ENCODE measurements around the gene EFHD1. TPM values are rescaled to one million over a fixed set of nuclear protein-coding genes. Genes with fewer than 3 reads are reported as not detected.

The EFHD1 gene
- total and polyA plus RNA-seq, 4 donors, result 2.2 to 8.6 (median 4.9) TPM

GRCh38 chr2:232635820-232636219 is 2.4 kb downstream of the EFHD1 start:
- H3K27ac ChIP-seq (ENCODE audit: low read depth in 1 of 2, low read length in 1 of 2), result no peak overlapping the region
- TF ChIP-seq CTCF (IDR thresholded peaks at IDR 0.05; ENCODE audit: control extremely low read depth, extremely low read depth), result no peak
- H3K36me3 ChIP-seq (ENCODE audit: control insufficient read depth in 4 of 4, insufficient read depth in 4 of 4, low read length in 4 of 4), result no peaks in the 10 kb centered on the region
- H3K4me1 ChIP-seq (ENCODE audit: control insufficient read depth in 5 of 5, insufficient read depth in 5 of 5, low read length in 5 of 5), result peaks cover 0 to 16% (median 3%) of the 10 kb centered on the region in 5 donors
- peaks cover 0 to 1% (median 0%) of the 10 kb centered on the region in 4 donors for H3K9me3 ChIP-seq (ENCODE audit: control insufficient read depth in 4 of 4, insufficient read depth in 3 of 4, low read length in 3 of 4)
- H3K9ac ChIP-seq (ENCODE audit: insufficient read depth in 1 of 2, low read length in 2 of 2), result no peak overlapping the region
- 94% methylated on average over 4 of the region's 4 CpGs for WGBS, 2 donors
- no peak overlapping the region for H3K4me3 ChIP-seq
- DNase-seq (no peak), ATAC-seq (ENCODE audit: insufficient read depth, low FRiP score) (no peak)
- H3K27me3 ChIP-seq (ENCODE audit: control insufficient read depth in 3 of 3, insufficient read depth in 3 of 3, low read length in 2 of 3), result peaks cover 3 to 25% (median 23%) of the 10 kb centered on the region in 3 donors

- Histone ChIP-seq H3K27ac (ENCODE audit: low read depth in 1 of 2, low read length in 1 of 2) (no peak overlapping the region), H3K9me3 (ENCODE audit: control insufficient read depth in 4 of 4, insufficient read depth in 3 of 4, low read length in 3 of 4) (peaks cover 0 to 1% (median 0%) of the 10 kb centered on the region in 4 donors), H3K27me3 (ENCODE audit: control insufficient read depth in 3 of 3, insufficient read depth in 3 of 3, low read length in 2 of 3) (peaks cover 3 to 24% (median 22%) of the 10 kb centered on the region in 3 donors), H3K9ac (ENCODE audit: insufficient read depth in 1 of 2, low read length in 2 of 2) (no peak overlapping the region), H3K36me3 (ENCODE audit: control insufficient read depth in 4 of 4, insufficient read depth in 4 of 4, low read length in 4 of 4) (no peaks in the 10 kb centered on the region), H3K4me3 (no peak overlapping the region), H3K4me1 (ENCODE audit: control insufficient read depth in 5 of 5, insufficient read depth in 5 of 5, low read length in 5 of 5) (peaks cover 0 to 16% (median 3%) of the 10 kb centered on the region in 5 donors)
- ATAC-seq (ENCODE audit: insufficient read depth, low FRiP score), result no peak
- WGBS, 2 donors, result 73 to 80% methylated on average over 16 of the region's 16 CpGs
- DNase-seq, result no peak
- TF ChIP-seq CTCF (IDR thresholded peaks at IDR 0.05; ENCODE audit: control extremely low read depth, extremely low read depth), result no peak
These were observed 3.5 kb downstream of the EFHD1 start for GRCh38 chr2:232636788-232637420.

- Histone ChIP-seq H3K4me3 (no peak overlapping the region), H3K9ac (ENCODE audit: insufficient read depth in 1 of 2, low read length in 2 of 2) (no peak overlapping the region), H3K9me3 (ENCODE audit: control insufficient read depth in 4 of 4, insufficient read depth in 3 of 4, low read length in 3 of 4) (peaks cover 0 to 1% (median 0%) of the 10 kb centered on the region in 4 donors), H3K4me1 (ENCODE audit: control insufficient read depth in 5 of 5, insufficient read depth in 5 of 5, low read length in 5 of 5) (peaks cover 0 to 15% (median 3%) of the 10 kb centered on the region in 5 donors), H3K27me3 (ENCODE audit: control insufficient read depth in 3 of 3, insufficient read depth in 3 of 3, low read length in 2 of 3) (peaks cover 3 to 15% (median 11%) of the 10 kb centered on the region in 3 donors), H3K27ac (ENCODE audit: low read depth in 1 of 2, low read length in 1 of 2) (no peak overlapping the region), H3K36me3 (ENCODE audit: control insufficient read depth in 4 of 4, insufficient read depth in 4 of 4, low read length in 4 of 4) (no peaks in the 10 kb centered on the region)
- ATAC-seq (ENCODE audit: insufficient read depth, low FRiP score) (no peak), DNase-seq (no peak)
- WGBS, 2 donors, result 76% methylated on average over 11 of the region's 11 CpGs
- TF ChIP-seq CTCF (IDR thresholded peaks at IDR 0.05; ENCODE audit: control extremely low read depth, extremely low read depth), result no peak
These were observed 4.6 kb downstream of the EFHD1 start for GRCh38 chr2:232637866-232638583.
